ENCODE measurements around the gene LCNL1.

LCNL1 gene

DNA sequence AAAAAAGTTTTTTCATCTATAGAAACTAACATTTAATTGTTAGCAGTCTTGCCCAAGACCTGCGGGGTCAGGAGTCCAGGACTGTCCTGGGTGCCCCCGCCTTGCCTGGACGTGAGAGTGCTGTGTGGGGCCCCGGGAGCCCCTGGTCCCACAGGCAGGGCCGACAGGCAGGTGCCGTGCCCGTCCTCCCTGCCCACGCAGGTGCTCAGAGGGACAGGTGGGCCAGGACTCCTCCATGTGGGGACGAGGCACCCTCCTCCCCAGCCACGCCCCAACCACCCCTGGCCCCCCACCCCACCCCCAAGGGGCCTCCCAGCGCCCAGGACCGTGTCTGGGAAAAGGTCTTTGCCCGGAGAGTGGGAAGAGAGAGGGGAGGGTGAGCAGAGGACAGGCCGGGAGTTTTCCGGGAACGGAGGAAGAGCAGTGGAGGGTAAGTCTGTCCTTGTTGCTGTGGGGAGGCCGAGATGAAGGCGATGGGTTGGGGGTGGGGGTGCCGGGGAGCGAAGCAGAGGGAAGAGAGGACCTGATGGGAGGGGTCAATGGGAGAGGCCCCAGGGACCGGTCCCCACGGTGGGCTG, 33.5 kb upstream of the LCNL1 start:
- Histone ChIP-seq H3K36me3 (no peaks in the 10 kb centered on the region), H3K4me3 (ENCODE audit: low read depth in 1 of 2, low read length in 1 of 2) (peak overlapping the region; percentile 69 to 93), H3K27ac (peak overlapping the region; percentile 59), H3K9me3 (no peaks in the 10 kb centered on the region), H3K27me3 (no peaks in the 10 kb centered on the region), H3K4me1 (ENCODE audit: control insufficient read depth in 1 of 2, insufficient read depth in 1 of 2, low read depth in 1 of 2, low read length in 1 of 2) (peaks cover 15 to 22% of the 10 kb centered on the region in 2 experiments)
- TF ChIP-seq, protein P1, sequence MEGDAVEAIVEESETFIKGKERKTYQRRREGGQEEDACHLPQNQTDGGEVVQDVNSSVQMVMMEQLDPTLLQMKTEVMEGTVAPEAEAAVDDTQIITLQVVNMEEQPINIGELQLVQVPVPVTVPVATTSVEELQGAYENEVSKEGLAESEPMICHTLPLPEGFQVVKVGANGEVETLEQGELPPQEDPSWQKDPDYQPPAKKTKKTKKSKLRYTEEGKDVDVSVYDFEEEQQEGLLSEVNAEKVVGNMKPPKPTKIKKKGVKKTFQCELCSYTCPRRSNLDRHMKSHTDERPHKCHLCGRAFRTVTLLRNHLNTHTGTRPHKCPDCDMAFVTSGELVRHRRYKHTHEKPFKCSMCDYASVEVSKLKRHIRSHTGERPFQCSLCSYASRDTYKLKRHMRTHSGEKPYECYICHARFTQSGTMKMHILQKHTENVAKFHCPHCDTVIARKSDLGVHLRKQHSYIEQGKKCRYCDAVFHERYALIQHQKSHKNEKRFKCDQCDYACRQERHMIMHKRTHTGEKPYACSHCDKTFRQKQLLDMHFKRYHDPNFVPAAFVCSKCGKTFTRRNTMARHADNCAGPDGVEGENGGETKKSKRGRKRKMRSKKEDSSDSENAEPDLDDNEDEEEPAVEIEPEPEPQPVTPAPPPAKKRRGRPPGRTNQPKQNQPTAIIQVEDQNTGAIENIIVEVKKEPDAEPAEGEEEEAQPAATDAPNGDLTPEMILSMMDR (IDR thresholded peaks at IDR 0.05) = no peak

DNA sequence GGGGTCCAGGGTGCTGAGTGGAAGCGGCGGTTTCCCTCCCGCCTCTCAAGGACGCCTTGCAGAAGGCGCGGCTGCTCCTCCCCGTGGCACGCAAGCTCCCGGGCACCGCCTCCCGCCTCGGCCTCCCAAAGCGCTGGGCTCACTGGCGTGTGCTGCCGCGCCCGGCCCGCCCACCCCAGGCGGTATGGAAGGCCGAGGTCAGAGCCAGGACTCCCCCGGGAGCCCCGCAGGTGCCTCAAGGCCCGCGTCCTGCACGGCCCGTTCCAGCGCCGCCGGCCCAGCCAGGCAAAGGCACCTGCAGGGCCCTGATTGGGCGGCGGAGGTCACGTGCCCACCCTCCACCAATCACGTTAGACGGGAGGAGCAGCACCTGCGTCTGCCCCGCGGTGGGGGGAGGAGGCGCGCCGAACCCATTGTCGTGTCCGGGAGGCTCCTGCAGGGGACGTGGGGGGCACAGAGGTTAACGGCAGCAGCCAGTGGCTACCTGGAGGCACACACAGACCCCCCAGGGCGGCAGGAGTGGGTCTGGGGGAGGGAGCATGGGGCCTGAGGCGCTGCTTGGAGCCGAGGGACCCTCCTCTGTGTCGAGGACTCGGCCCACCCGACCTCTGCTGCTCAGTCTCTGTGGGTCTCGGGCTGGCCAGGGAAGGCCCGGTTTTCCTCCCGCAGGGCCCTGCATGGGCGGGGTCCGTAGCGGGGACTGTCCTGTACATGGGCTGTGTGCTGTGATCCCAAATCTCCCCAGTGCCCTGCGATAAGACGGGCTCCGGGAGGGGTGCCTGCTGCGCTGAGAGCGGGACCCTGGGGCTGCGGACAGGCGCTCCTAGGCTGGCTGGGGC, 32.8 kb upstream of the LCNL1 start:
- peak overlapping the region; percentile 69 to 93 for H3K4me3 ChIP-seq (ENCODE audit: low read depth in 1 of 2, low read length in 1 of 2)

GRCh38 chr9:136950656-136951276, 32.0 kb upstream of the LCNL1 start:
- peaks cover 11 to 16% of the 10 kb centered on the region in 2 experiments for H3K4me1 ChIP-seq (ENCODE audit: control insufficient read depth in 1 of 2, insufficient read depth in 1 of 2, low read depth in 1 of 2, low read length in 1 of 2)
- no peak overlapping the region for H3K27ac ChIP-seq
- TF ChIP-seq, protein P1 (IDR thresholded peaks at IDR 0.05) = no peak
- H3K36me3 ChIP-seq = no peaks in the 10 kb centered on the region
- H3K9me3 ChIP-seq = no peaks in the 10 kb centered on the region
- H3K4me3 ChIP-seq (ENCODE audit: low read depth in 1 of 2, low read length in 1 of 2) = peak overlapping the region; percentile 69 to 93
- no peaks in the 10 kb centered on the region for H3K27me3 ChIP-seq

More for the DNA sequence above, 32.8 kb upstream of the LCNL1 start:
- Histone ChIP-seq H3K27me3 (no peaks in the 10 kb centered on the region), H3K9me3 (no peaks in the 10 kb centered on the region), H3K4me1 (ENCODE audit: control insufficient read depth in 1 of 2, insufficient read depth in 1 of 2, low read depth in 1 of 2, low read length in 1 of 2) (peaks cover 12 to 18% of the 10 kb centered on the region in 2 experiments), H3K27ac (peak overlapping the region; percentile 59), H3K36me3 (no peaks in the 10 kb centered on the region)
- TF ChIP-seq, protein P1 (IDR thresholded peaks at IDR 0.05) = peak; percentile 55

DNA sequence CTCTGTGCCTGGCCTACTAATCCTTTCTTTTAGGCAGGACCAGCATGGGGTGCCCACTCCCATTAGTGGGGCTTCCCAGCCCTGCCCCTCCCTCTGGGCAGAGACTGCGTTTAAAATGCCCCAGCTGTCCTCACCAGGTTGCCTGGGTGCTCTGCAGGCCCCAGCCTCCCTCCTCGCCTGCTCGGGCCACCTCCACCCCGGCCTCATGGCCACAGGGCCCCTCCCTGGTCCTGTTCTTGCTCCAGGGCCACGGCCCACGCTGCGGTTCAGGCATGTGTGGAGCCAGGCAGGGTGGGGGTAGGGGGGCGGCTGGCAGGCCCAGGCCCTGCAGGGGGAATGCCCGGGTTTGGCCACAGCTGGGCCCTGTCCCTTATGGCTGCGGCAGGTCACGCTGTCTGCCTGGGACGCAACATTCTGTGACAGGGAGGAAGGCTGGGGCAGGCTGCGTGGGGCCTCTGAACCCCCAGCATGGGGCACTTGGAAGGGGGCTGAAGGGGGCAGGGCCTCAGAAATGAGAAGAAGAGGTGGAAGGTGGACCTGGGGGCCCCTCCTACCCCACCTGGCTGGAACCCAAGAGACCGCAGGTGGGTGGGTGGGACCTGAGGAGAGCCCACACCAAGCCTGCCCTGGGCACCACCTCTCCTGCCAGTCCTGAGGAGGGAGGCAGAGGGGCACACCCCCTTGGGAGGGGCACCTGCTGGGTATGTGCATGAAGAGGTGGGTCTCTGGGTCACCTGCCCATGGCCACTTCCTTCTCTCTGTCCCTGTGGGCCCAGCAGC, 31.1 kb upstream of the LCNL1 start, which contains the start of gene LCN12:
LCN12 (plus strand) TSS at position 733 of the 780 bp plus-strand sequence. CDS start 55 bp downstream, outside the sequence.
- no peaks in the 10 kb centered on the region for H3K36me3 ChIP-seq
- no peaks in the 10 kb centered on the region for H3K9me3 ChIP-seq
- no peak within 1 kb of the TSS for H3K27ac ChIP-seq
- H3K4me3 ChIP-seq (ENCODE audit: low read depth in 1 of 2, low read length in 1 of 2) = no peak within 1 kb of the TSS
- H3K27me3 ChIP-seq = no peaks in the 10 kb centered on the region
- H3K4me1 ChIP-seq (ENCODE audit: control insufficient read depth in 1 of 2, insufficient read depth in 1 of 2, low read depth in 1 of 2, low read length in 1 of 2) = peaks cover 11 to 16% of the 10 kb centered on the region in 2 experiments
- TF ChIP-seq, protein P1 (IDR thresholded peaks at IDR 0.05) = no peak

GRCh38 chr9:136952321-136952850, 30.4 kb upstream of the LCNL1 start:
- no peak overlapping the region for H3K27ac ChIP-seq
- no peaks in the 10 kb centered on the region for H3K27me3 ChIP-seq
- no peak overlapping the region for H3K4me3 ChIP-seq (ENCODE audit: low read depth in 1 of 2, low read length in 1 of 2)
- TF ChIP-seq, protein P1 (IDR thresholded peaks at IDR 0.05) = no peak
- H3K4me1 ChIP-seq (ENCODE audit: control insufficient read depth in 1 of 2, insufficient read depth in 1 of 2, low read depth in 1 of 2, low read length in 1 of 2) = peaks cover 11 to 16% of the 10 kb centered on the region in 2 experiments
- no peaks in the 10 kb centered on the region for H3K36me3 ChIP-seq
- no peaks in the 10 kb centered on the region for H3K9me3 ChIP-seq
